Right lobe of liver (tissue), 6 donors: Measurements from ENCODE around the gene GPC6. TPM values are rescaled to one million over a fixed set of nuclear protein-coding genes. Genes with fewer than 3 reads are reported as not detected.
A peak's percentile ranks its signal among the peaks of the same experiment; 100 is the strongest.

Experiments
- ATAC-seq, 4 donors: fragments of 200-7000 bp; cut with Tn5 transposase; one replicate each; pipeline ENCODE4 v1.9.1; 2020; ENCODE audit warnings: mild to moderate bottlenecking in 4 of 4, moderate library complexity in 4 of 4
- DNase-seq, 3 donors: peaks; one replicate each; pipeline ENCODE4 v3.0.0-alpha.2; 2020
- H3K27ac ChIP-seq, 3 donors: fragments of 200-600 bp; one replicate each; pipeline ENCODE4 v1.8.0; 2022
- H3K27me3 ChIP-seq, 2 donors: fragments of 200-600 bp; one replicate each; pipeline ENCODE4 v1.8.0; 2022
- H3K36me3 ChIP-seq, 4 donors: fragments of 200-600 bp; sonication (generic) in 1 of 4; one replicate each; pipeline versions ENCODE4 v1.5.1 to v1.8.0; 2017 to 2022; ENCODE audit warnings: control low read depth in 1 of 4
- H3K4me1 ChIP-seq, 4 donors: fragments of 200-600 bp; sonication (generic) in 1 of 4; one replicate each; pipeline versions ENCODE4 v1.5.1 to v1.8.0; 2017 to 2022; ENCODE audit warnings: control low read depth in 1 of 4
- H3K4me3 ChIP-seq, 3 donors: fragments of 200-600 bp; one replicate each; pipeline ENCODE4 v1.8.0; 2022
- H3K9me3 ChIP-seq, 4 donors: fragments of 200-600 bp; sonication (generic) in 1 of 4; one replicate each; pipeline versions ENCODE4 v1.5.1 to v1.8.0; 2017 to 2022; ENCODE audit warnings: control low read depth in 1 of 4
- CTCF ChIP-seq, 4 donors: fragments of 200-600 bp in 3 of 4; fragments of 450-650 bp in 1 of 4; IDR thresholded peaks; one replicate each; pipeline versions ENCODE4 v1.5.1 to v1.8.0; 2016 to 2022; ENCODE audit warnings: antibody characterized with exemption in 4 of 4, mild to moderate bottlenecking in 2 of 4
- POLR2A ChIP-seq: fragments of 450-650 bp; IDR thresholded peaks from one replicate; pipeline ENCODE4 v1.6.1; 2017; ENCODE audit warnings: antibody characterized with exemption, mild to moderate bottlenecking
- WGBS: methylation state at CpG from one replicate; pipeline ENCODE4 v1.1.6; 2018; ENCODE audit warnings: low coverage, low lambda C conversion rate; ENCODE audit not compliant: insufficient coverage; ENCODE audit errors: missing lambda C conversion rate; 5-methylcytosine and 5-hydroxymethylcytosine counted together
- intact Hi-C, 2 donors: fragments of 100-400 bp; cut with DNase I; formaldehyde crosslinking; loops; one replicate each; pipeline versions ENCODE4 v1.11.2 to v1.14.1; 2022
- total RNA-seq, 6 experiments: library from RNA; depleted of rRNA in 2 of 6; stranded (reverse); fragments of >200 nt in 2 of 6; fragmentation: NEBNext Ultra II Directional in 3 of 6; extraction: Animal tissue kit (Norgen Biotek cat#: 25700) in 3 of 6; gene quantifications; one replicate each; pipeline versions ENCODE4 v1.1.0 to v1.2.4, GENCODE V29; 2016 to 2023
- donor health status: DM: no; HTN: yes; CAD: no.
- donor health status: DM: no; HTN: no; CAD: no.
- donor health status: DM: no; HTN: no; CAD: no.
- donor health status: DM: no; HTN: yes; CAD: no.
- donor health status: DM: no; HTN: yes; CAD: no.

Gene GPC6
- total RNA-seq, 6 experiments from 2014 or later: 18.6 to 30.1 (median 20.2) TPM

- DNase-seq: no peak
- Histone ChIP-seq H3K27me3 (no peaks in the 10 kb centered on the region), H3K36me3 (no peaks in the 10 kb centered on the region), H3K4me3 (no peak overlapping the region), H3K27ac (no peak overlapping the region), H3K9me3 (no peaks in the 10 kb centered on the region), H3K4me1 (no peaks in the 10 kb centered on the region)
- TF ChIP-seq CTCF (IDR thresholded peaks at IDR 0.05) (no peak), POLR2A (no peak)
- intact Hi-C loops: no loop called here
- ATAC-seq: no peak
Measured at GRCh38 chr13:93307136-93307535, 80.5 kb downstream of the GPC6 start.

GRCh38 chr13:93307651-93308050 is 81.0 kb downstream of the GPC6 start:
- no peaks in the 10 kb centered on the region for H3K36me3 ChIP-seq
- WGBS: 79% methylated on average over 5 of the region's 5 CpGs
- no peaks in the 10 kb centered on the region for H3K9me3 ChIP-seq
- no peaks in the 10 kb centered on the region for H3K27me3 ChIP-seq
- no peak overlapping the region for H3K4me3 ChIP-seq
- H3K4me1 ChIP-seq: no peaks in the 10 kb centered on the region
- DNase-seq: no peak
- TF ChIP-seq CTCF (IDR thresholded peaks at IDR 0.05) (no peak), POLR2A (no peak)
- intact Hi-C loops: no loop called here
- no peak overlapping the region for H3K27ac ChIP-seq
- no peak for ATAC-seq

GRCh38 chr13:93309886-93310523 is 83.4 kb downstream of the GPC6 start:
- H3K4me1 ChIP-seq: no peaks in the 10 kb centered on the region
- intact Hi-C loops: no loop called here
- H3K27me3 ChIP-seq: no peaks in the 10 kb centered on the region
- ATAC-seq: peak in 1 of 4 donors; percentile 15
- H3K36me3 ChIP-seq: no peaks in the 10 kb centered on the region
- no peak overlapping the region for H3K27ac ChIP-seq
- H3K4me3 ChIP-seq: no peak overlapping the region
- TF ChIP-seq POLR2A (no peak), CTCF (IDR thresholded peaks at IDR 0.05) (no peak)
- no peaks in the 10 kb centered on the region for H3K9me3 ChIP-seq
- 69% methylated on average over 7 of the region's 7 CpGs for WGBS
- no peak for DNase-seq

GRCh38 chr13:93316841-93317240 is 90.2 kb downstream of the GPC6 start:
- TF ChIP-seq CTCF (IDR thresholded peaks at IDR 0.05) (no peak), POLR2A (no peak)
- H3K27ac ChIP-seq: no peak overlapping the region

More at GRCh38 chr13:93316841-93317240, 90.2 kb downstream of the GPC6 start:
- no peak for ATAC-seq
- intact Hi-C loops: no loop called here
- 79% methylated on average over 3 of the region's 3 CpGs for WGBS
- no peak overlapping the region for H3K4me3 ChIP-seq
- no peaks in the 10 kb centered on the region for H3K36me3 ChIP-seq
- H3K4me1 ChIP-seq: no peaks in the 10 kb centered on the region
- no peaks in the 10 kb centered on the region for H3K27me3 ChIP-seq
- H3K9me3 ChIP-seq: no peaks in the 10 kb centered on the region
- DNase-seq: no peak
